HG03460 (cell line): Measurements from ENCODE around the gene CYLD.

Experiments
- ATAC-seq: cut with Tn5 transposase; IDR thresholded peaks from one replicate; pipeline ENCODE4 v1.9.1; 2021; ENCODE audit not compliant: unreplicated experiment

The CYLD gene

GRCh38 chr16:50776037-50776436 lies 34.2 kb downstream of the CYLD start:
- ATAC-seq: no peak

- no peak for ATAC-seq
Observed at GRCh38 chr16:50778284-50779163, 36.6 kb downstream of the CYLD start.

DNA sequence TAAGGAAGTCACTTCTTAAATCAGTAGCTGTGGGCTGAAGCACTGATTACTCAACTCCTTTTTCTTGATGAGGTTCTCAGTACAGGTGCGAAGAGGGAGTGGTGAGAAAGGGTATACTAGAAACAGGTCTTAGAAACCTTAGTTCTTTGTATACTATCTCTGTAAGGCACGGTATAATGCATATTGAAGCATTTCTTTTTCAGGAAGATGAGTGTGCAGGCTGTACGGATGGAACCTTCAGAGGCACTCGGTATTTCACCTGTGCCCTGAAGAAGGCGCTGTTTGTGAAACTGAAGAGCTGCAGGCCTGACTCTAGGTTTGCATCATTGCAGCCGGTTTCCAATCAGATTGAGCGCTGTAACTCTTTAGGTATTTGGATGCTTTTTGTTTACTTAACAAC lies 39.2 kb downstream of the CYLD start:
- no peak for ATAC-seq

DNA sequence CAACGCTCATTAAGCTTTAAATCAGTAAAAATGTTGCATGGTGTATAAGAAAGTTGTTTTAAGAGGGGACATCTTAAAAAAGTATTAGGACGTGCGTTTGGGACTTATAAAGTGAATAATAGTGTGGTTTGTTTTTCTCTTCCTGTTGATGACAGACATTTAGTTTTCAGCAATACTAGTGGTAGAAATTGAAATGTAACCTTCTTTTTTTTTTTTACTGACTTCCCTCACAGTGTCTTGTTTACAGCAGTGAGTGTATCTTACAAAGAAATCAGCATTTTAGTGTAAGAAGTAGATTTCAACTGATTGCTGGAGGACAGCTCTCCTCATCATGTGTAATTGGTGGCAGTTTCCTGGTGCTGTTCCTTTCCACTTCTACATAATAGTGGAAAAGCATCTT lies 39.6 kb downstream of the CYLD start:
- no peak for ATAC-seq

- no peak for ATAC-seq
Observed at GRCh38 chr16:50789757-50790156, 47.9 kb downstream of the CYLD start.

GRCh38 chr16:50791522-50791921 lies 49.6 kb downstream of the CYLD start:
- ATAC-seq: no peak

DNA sequence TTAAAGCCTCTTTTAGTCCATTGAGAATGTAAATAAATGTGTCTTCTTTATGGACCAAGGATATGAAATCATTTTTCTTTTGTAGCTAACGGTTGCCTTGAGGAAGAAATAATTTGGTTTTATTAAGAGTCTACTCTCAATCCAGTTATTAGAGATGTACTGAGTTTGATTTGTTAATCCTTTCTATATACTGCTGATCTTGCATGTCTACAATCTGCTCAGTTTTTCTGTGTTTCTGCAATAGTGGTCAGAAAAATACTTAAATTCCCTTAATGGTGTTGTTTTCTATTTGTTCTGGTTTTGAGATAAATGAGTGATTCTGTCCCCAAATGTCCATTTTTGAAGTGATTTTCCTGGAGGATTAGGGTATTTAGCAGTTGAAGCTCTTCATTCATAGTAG lies 54.9 kb downstream of the CYLD start:
- no peak for ATAC-seq

GRCh38 chr16:50797456-50797855 lies 55.6 kb downstream of the CYLD start:
- no peak for ATAC-seq

- no peak for ATAC-seq
Observed at GRCh38 chr16:50800074-50800473, 58.2 kb downstream of the CYLD start.

- no peak for ATAC-seq
Observed at GRCh38 chr16:50801036-50801435, 59.1 kb downstream of the CYLD start.

GRCh38 chr16:50802000-50802399 lies 60.1 kb downstream of the CYLD start:
- ATAC-seq: no peak

DNA sequence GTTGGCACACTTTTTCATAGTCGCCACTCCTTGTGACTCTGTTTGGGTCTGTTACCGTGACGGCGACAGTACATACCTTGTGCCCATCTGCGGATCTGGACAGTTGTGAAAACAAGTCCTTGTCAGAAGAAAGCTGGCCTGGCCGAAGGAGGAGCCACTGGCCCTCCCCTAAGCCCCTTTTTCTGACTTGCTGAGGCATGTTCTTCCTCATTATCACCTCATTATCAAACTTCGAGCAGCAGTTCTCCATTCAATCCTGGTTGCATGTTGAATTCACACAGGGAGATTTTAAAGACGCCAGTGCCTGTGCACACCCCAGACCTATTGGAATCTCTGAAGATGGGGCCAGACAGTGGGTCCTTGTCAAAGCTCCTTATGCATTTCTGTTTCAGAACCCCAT lies 61.1 kb downstream of the CYLD start:
- ATAC-seq: no peak

- ATAC-seq: no peak
Observed at GRCh38 chr16:50804290-50804907, 62.5 kb downstream of the CYLD start.

GRCh38 chr16:50806099-50807062 lies 64.5 kb downstream of the CYLD start:
- peak; percentile 84 for ATAC-seq

DNA sequence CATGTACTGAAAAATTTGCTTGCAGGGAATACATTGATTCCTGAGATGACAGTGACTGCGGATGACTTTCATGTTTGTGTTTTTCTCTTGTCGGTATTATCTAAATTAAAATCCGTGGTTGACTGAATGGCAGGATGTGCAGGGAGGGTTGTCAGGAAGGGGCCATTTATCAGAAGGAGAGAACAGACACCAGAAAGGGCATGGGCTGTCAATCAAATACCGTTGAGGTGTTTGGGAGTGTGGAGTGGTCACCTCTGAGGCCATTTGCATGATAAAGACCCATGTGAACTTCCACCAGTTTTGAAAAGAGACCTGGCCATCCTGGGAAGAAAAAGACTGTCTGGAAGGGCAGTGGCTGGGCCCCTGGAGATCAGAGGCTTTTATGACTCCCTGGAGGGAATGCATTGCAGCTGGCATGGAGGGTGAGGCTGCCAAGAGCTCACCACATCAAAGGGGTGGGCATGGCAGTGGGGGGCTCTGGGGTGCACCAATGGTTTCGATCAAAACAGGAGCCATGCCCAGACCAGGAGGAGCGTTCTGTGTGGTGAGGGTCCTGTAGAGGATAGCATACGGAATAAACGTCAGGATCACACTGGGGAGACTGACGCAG lies 67.1 kb downstream of the CYLD start:
- ATAC-seq: no peak

- peak; percentile 42 for ATAC-seq
Observed at GRCh38 chr16:50809561-50809960, 67.7 kb downstream of the CYLD start.

DNA sequence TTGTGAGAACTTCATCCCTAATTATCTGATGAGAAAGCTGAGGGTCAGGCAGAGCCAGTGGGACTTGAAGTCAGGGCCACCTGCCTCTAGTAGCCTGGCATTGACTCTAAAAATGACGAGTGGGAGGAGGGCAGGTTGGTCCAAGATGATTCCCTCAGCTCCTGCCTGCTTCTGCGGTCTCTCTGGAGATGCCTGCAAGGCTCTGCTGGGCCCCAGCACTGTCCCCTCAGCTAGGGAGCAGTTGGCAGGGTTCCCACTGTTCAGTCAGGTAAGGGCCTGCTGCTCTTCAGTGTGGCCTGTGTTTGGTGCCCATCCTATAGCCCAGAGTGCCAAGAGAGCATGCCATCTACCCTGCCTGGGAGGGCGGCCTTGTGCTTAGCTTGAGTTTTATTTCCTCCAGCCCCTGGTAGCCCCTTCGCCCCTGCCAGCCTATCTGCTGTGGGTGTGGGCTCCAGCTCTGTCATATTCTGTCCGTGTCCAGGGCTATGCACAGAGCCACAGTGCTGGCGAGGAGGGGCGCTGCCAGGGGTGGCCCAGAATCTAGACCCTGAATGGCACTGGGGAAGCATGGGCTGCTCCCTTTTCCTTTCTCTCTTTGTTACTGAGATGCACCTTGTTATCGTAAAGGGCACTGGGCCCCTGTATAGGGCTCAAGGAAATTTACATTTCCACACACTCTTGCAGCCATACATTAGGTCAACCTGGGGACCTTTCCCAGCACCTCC lies 68.5 kb downstream of the CYLD start:
- ATAC-seq: no peak

- no peak for ATAC-seq
Observed at GRCh38 chr16:50812046-50812445, 70.2 kb downstream of the CYLD start.

GRCh38 chr16:50812876-50813466 lies 71.1 kb downstream of the CYLD start:
- no peak for ATAC-seq

- no peak for ATAC-seq
Observed at GRCh38 chr16:50814052-50814451, 72.2 kb downstream of the CYLD start.
